ENCODE results near the gene NDUFC2. TPM values are rescaled to one million over a fixed set of nuclear protein-coding genes. Genes with fewer than 3 reads are reported as not detected.
"Not testable (repeated sequence)": the region's sequence is repeated elsewhere in the genome, so short reads cannot be mapped to it uniquely, and the experiment has no call there.

Gene NDUFC2
- total RNA-seq, 1 donor from 2014 or later = 98.5 TPM

GRCh38 chr11:78081583-78081982 lies 1.9 kb upstream of the NDUFC2 start:
- Histone ChIP-seq H3K4me3 (ENCODE audit: low read depth, low read length) (no peak overlapping the region), H3K36me3 (ENCODE audit: control insufficient read depth, insufficient read depth, low read length) (no peaks in the 10 kb centered on the region), H3K27me3 (ENCODE audit: control insufficient read depth, insufficient read depth, low read length) (no peaks in the 10 kb centered on the region)
- TF ChIP-seq CTCF (IDR thresholded peaks at IDR 0.05; ENCODE audit: insufficient read depth, low read length, poor library complexity, severe bottlenecking) = no peak
- DNase-seq (ENCODE audit: low read depth) = no peak

- Histone ChIP-seq H3K4me3 (ENCODE audit: low read depth, low read length) (no peak overlapping the region), H3K36me3 (ENCODE audit: control insufficient read depth, insufficient read depth, low read length) (no peaks in the 10 kb centered on the region), H3K27me3 (ENCODE audit: control insufficient read depth, insufficient read depth, low read length) (no peaks in the 10 kb centered on the region)
- peak; percentile 35 for DNase-seq (ENCODE audit: low read depth)
- TF ChIP-seq CTCF (IDR thresholded peaks at IDR 0.05; ENCODE audit: insufficient read depth, low read length, poor library complexity, severe bottlenecking) = no peak
Observed at GRCh38 chr11:78080818-78081495, 1.3 kb upstream of the NDUFC2 start.

- Histone ChIP-seq H3K27me3 (ENCODE audit: control insufficient read depth, insufficient read depth, low read length) (no peaks in the 10 kb centered on the region), H3K4me3 (ENCODE audit: low read depth, low read length) (peak overlapping the region; percentile 67), H3K36me3 (ENCODE audit: control insufficient read depth, insufficient read depth, low read length) (no peaks in the 10 kb centered on the region)
- TF ChIP-seq CTCF (IDR thresholded peaks at IDR 0.05; ENCODE audit: insufficient read depth, low read length, poor library complexity, severe bottlenecking) = no peak
- DNase-seq (ENCODE audit: low read depth) = no peak
Observed at GRCh38 chr11:78080084-78080817, 589 bp upstream of the NDUFC2 start.

- no peaks in the 10 kb centered on the region for H3K27me3 ChIP-seq (ENCODE audit: control insufficient read depth, insufficient read depth, low read length)
- TF ChIP-seq CTCF (IDR thresholded peaks at IDR 0.05; ENCODE audit: insufficient read depth, low read length, poor library complexity, severe bottlenecking) = no peak
- no peak for DNase-seq (ENCODE audit: low read depth)
Observed at GRCh38 chr11:78078218-78079167, 1.2 kb downstream of the NDUFC2 start.

GRCh38 chr11:78077592-78077991 lies 2.1 kb downstream of the NDUFC2 start:
- DNase-seq (ENCODE audit: low read depth); H3K27me3 ChIP-seq (ENCODE audit: control insufficient read depth, insufficient read depth, low read length); H3K36me3 ChIP-seq (ENCODE audit: control insufficient read depth, insufficient read depth, low read length); H3K4me3 ChIP-seq (ENCODE audit: low read depth, low read length): not testable (repeated sequence)

More at GRCh38 chr11:78078218-78079167, 1.2 kb downstream of the NDUFC2 start:
- no peaks in the 10 kb centered on the region for H3K36me3 ChIP-seq (ENCODE audit: control insufficient read depth, insufficient read depth, low read length)
- H3K4me3 ChIP-seq (ENCODE audit: low read depth, low read length) = peak overlapping the region; percentile 67
